Naive thymus-derived CD8-positive, alpha-beta T cell (primary cell): ENCODE results near the gene LIMS3. TPM values are rescaled to one million over a fixed set of nuclear protein-coding genes. Genes with fewer than 3 reads are reported as not detected.
"Not testable (repeated sequence)": the region's sequence is repeated elsewhere in the genome, so short reads cannot be mapped to it uniquely, and the experiment has no call there.

Source experiments
- ATAC-seq, 2 donors: fragments of 150-1000 bp; cut with Tn5 transposase in 1 of 2; sonication (Bioruptor Pico), chemical (Tn5 transposase) in 1 of 2; 1 replicate in 1 of 2; 2 replicates in 1 of 2; pipeline ENCODE4 v1.10.0; 2021; ENCODE audit warnings: mild to moderate bottlenecking in 2 of 2, moderate library complexity in 2 of 2
- POLR2A ChIA-PET: fragments of 350-600 bp; sonication (Branson Sonifier 250); formaldehyde crosslinking; loops from one replicate; lab custom pipeline; 2021; ENCODE audit warnings: antibody characterized with exemption; lab: Charles Lee
- DNase-seq, 10 donors: peaks; one replicate each; pipeline versions ENCODE4 v3.0.0 to v3.0.0-alpha.2; 2020 to 2022
- H3K27ac Mint-ChIP-seq, 10 donors: one replicate each; pipeline ENCODE4 v1.8.0; 2020 to 2022; ENCODE audit warnings: mild to moderate bottlenecking in 10 of 10, mixed read lengths in 10 of 10, moderate library complexity in 4 of 10, inconsistent platforms in 1 of 10
- H3K27me3 Mint-ChIP-seq, 5 donors: one replicate each; pipeline ENCODE4 v1.8.0; 2021 to 2022; ENCODE audit warnings: mixed read lengths in 5 of 5
- H3K36me3 Mint-ChIP-seq, 3 donors: one replicate each; pipeline ENCODE4 v1.8.0; 2020 to 2022; ENCODE audit warnings: mixed read lengths in 3 of 3, mild to moderate bottlenecking in 2 of 3, inconsistent platforms in 1 of 3
- H3K4me1 Mint-ChIP-seq, 4 donors: one replicate each; pipeline ENCODE4 v1.8.0; 2021 to 2022; ENCODE audit warnings: mixed read lengths in 4 of 4
- H3K4me3 Mint-ChIP-seq, 10 donors: one replicate each; pipeline ENCODE4 v1.8.0; 2020 to 2022; ENCODE audit warnings: mild to moderate bottlenecking in 10 of 10, mixed read lengths in 10 of 10, moderate library complexity in 6 of 10, inconsistent platforms in 1 of 10
- H3K9me3 Mint-ChIP-seq, 9 donors: one replicate each; pipeline ENCODE4 v1.8.0; 2020 to 2022; ENCODE audit warnings: mixed read lengths in 9 of 9, mild to moderate bottlenecking in 3 of 9, inconsistent platforms in 1 of 9, moderate library complexity in 1 of 9
- polyA plus RNA-seq, 3 donors: library from polyadenylated mRNA; unstranded; fragments of 300-500 nt; fragmentation: Illumina TruSeq; gene quantifications; one replicate each; pipeline ENCODE4 v1.2.3, GENCODE V29; 2021
- total RNA-seq, 8 experiments: library from RNA in 2 of 8; stranded (reverse) in 2 of 8; gene quantifications; one replicate each; pipeline ENCODE4 v1.2.3 and lab custom pipeline; 2021 to 2026

The LIMS3 gene
- total and polyA plus RNA-seq, 5 experiments from 2014 or later = 0.23 to 1.8 (median 0.62) TPM; not detected in 1

DNA sequence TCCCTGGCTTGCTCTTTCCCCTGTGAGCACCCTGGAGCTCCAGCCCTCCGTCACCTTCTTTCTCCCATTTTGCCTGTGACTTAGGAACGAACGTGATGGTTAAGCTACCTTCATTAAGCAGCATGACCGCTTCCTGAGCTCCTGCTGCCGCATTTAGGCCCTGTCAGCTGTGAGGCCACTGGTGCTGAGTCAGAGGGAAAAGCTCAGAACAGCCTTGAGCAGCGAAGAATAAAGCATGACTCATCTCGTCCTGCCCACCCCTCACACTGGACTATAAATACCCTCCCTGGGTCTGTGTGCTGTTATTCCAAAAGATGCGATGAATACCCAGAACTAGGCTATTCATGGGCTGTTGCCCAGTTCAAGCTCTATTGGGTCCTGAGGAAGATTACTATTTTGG is 7.3 kb downstream of the LIMS3 start:
- H3K27ac Mint-ChIP-seq, H3K27me3 Mint-ChIP-seq, DNase-seq, POLR2A ChIA-PET, H3K9me3 Mint-ChIP-seq, H3K4me3 Mint-ChIP-seq, H3K36me3 Mint-ChIP-seq, H3K4me1 Mint-ChIP-seq, ATAC-seq: not testable (repeated sequence)

DNA sequence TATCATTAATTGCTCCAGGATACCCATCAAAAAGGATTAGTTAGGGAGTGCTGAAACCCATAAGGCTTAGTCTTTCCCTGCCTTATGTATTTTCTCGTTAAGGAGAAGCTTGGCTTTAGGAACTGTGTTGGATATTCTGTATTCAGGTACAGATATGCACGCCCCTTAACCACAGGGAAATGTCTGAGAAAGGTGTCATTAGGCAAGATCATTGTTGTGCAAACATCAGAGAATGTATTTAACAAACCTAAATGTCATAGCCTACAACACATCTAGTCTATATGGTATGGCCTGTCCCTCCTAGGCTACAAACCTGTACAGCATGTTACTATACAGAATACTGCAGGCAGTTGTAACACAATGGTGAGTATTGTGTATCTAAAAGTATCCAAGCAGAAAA is 10.1 kb downstream of the LIMS3 start:
- H3K4me3 Mint-ChIP-seq, ATAC-seq: not testable (repeated sequence)

DNA sequence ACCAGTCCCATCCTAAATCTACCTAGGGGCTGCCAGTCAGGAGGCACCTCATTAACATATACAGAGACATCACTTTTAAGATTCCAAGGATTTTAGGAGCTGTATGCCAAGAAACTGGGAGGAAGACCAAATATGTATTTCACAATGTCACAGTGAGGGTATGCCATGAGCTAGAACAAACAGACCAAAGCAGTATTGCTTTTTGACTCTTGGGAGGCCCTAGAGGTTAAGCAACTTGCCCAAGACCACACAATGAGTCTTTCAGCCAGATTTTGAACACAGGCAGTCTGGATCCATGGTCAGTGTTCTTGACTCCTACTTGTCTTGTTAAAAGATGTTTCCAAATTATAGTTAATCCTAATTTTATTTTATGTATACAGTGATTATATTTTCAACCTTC is 12.3 kb downstream of the LIMS3 start:
- H3K36me3 Mint-ChIP-seq, H3K4me1 Mint-ChIP-seq, POLR2A ChIA-PET, H3K9me3 Mint-ChIP-seq, H3K27me3 Mint-ChIP-seq, H3K27ac Mint-ChIP-seq, DNase-seq, ATAC-seq, H3K4me3 Mint-ChIP-seq: not testable (repeated sequence)

More for the DNA sequence above, 10.1 kb downstream of the LIMS3 start:
- DNase-seq, H3K9me3 Mint-ChIP-seq, H3K27ac Mint-ChIP-seq, POLR2A ChIA-PET, H3K36me3 Mint-ChIP-seq, H3K4me1 Mint-ChIP-seq, H3K27me3 Mint-ChIP-seq: not testable (repeated sequence)

DNA sequence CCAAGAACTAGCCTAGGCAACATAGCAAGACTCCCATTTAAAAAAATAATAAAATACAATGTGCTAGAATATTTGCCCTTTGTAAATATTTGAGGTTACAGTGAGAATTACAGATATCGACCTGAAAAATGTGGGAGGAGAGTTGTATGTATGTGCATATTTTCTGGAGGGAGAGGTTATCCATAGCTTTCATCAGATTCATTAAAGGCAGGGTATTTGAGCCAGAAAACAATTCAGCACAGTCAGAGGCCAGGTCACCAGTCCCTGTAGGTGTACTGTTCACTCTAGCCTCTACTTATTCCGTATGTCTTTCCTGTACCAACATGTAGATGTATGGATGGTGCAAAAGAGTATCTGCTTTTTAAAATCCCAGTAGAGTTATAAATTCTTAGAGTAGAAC is 15.4 kb downstream of the LIMS3 start:
- H3K4me3 Mint-ChIP-seq, POLR2A ChIA-PET: not testable (repeated sequence)

DNA sequence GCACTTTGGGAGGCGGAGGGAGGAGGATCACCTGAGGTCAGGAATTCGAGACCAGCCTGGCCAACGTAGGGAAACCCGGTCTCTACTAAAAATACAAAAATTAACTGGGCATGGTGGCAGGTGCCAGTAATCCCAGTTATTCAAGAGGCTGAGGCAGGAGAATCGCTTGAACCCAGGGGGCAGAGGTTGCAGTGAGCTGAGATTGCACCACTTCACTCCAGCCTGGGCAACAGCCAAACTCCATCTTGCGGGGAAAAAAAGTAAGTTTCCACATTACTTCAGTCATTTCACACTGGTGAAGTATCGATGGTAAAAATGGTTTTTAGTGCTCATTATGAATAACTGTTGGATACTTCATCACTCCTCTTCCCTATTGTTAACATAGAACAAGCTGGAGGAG is 16.1 kb downstream of the LIMS3 start:
- DNase-seq, H3K4me3 Mint-ChIP-seq, H3K9me3 Mint-ChIP-seq, H3K4me1 Mint-ChIP-seq, H3K27ac Mint-ChIP-seq, H3K27me3 Mint-ChIP-seq, ATAC-seq, H3K36me3 Mint-ChIP-seq, POLR2A ChIA-PET: not testable (repeated sequence)

More for the DNA sequence above, 15.4 kb downstream of the LIMS3 start:
- not testable (repeated sequence) for H3K27ac Mint-ChIP-seq, DNase-seq, H3K36me3 Mint-ChIP-seq, ATAC-seq, H3K9me3 Mint-ChIP-seq, H3K4me1 Mint-ChIP-seq, H3K27me3 Mint-ChIP-seq

DNA sequence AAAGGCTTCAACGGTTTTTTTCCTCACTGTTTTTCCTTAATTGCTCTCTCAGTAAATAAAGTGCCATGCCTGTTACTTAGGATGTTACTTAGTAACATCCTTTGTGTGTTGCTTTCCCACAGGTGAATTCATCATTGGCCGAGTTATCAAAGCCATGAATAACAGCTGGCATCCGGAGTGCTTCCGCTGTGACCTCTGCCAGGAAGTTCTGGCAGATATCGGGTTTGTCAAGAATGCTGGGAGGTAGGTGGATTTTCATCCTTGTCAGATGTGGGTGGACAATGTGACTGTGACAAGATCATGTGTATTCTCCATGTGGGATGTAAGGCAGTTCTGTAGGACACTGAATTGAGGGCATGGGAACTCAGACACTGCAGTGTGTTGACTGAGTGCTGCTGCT is 17.3 kb downstream of the LIMS3 start:
- H3K27me3 Mint-ChIP-seq, H3K36me3 Mint-ChIP-seq, DNase-seq, H3K4me1 Mint-ChIP-seq, H3K27ac Mint-ChIP-seq, ATAC-seq, POLR2A ChIA-PET, H3K4me3 Mint-ChIP-seq, H3K9me3 Mint-ChIP-seq: not testable (repeated sequence)

DNA sequence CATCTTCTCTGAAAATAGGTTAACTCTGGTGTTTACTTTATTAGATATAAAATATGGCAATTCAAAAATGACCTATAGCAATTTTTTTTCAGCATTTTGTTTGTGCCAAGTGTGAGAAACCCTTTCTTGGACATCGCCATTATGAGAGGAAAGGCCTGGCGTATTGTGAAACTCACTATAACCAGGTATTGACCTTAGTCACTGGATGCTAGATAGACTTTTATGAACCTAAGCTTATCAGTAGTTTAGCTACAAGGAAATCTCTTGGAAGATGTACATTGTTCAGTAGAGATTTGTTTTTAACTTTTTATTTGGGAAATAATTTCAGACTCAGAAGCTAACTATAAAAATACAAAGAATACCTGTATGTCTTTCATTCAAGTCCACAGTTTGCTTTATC is 21.7 kb downstream of the LIMS3 start:
- H3K9me3 Mint-ChIP-seq, POLR2A ChIA-PET, ATAC-seq, H3K4me1 Mint-ChIP-seq, H3K4me3 Mint-ChIP-seq, H3K36me3 Mint-ChIP-seq, DNase-seq, H3K27me3 Mint-ChIP-seq, H3K27ac Mint-ChIP-seq: not testable (repeated sequence)

DNA sequence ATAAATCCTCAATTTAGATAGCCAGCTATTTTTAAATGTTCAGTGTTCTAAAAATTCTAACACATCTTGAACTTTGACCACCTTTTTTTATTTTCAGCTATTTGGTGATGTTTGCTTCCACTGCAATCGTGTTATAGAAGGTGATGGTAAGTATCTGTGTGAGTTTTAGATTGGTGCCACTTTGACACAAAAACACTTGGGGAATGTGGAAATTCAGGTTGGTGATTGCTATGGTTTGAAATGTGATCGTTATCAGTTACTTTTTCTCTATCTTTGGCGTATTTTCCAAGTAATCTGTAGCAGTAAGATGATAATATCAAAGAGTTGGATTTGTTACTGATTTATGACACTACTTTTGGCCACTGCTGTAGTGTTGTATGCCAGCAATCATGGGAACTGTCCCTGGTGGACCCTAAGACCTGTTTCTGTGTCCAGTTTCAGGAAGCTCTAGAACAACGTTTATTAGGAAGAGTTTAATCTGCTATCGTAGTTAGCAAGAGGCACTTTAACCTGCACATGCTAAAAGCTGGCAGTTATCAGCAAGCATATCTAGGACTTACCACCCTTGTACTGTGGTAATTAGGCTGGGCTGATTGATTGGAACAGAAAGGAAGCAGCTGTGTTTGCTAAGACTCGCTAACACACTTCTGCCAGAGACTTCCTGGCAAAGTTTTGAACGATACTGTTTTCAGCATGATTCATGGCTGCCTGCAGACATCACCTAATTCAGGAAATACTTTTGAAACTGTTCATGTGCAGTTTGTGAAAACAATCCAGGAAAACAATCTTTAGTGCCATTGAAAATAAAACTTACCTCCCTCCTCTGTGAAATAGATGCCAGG is 23.3 kb downstream of the LIMS3 start:
- DNase-seq, H3K27me3 Mint-ChIP-seq, H3K36me3 Mint-ChIP-seq, POLR2A ChIA-PET, H3K27ac Mint-ChIP-seq, H3K9me3 Mint-ChIP-seq, H3K4me1 Mint-ChIP-seq, ATAC-seq, H3K4me3 Mint-ChIP-seq: not testable (repeated sequence)

DNA sequence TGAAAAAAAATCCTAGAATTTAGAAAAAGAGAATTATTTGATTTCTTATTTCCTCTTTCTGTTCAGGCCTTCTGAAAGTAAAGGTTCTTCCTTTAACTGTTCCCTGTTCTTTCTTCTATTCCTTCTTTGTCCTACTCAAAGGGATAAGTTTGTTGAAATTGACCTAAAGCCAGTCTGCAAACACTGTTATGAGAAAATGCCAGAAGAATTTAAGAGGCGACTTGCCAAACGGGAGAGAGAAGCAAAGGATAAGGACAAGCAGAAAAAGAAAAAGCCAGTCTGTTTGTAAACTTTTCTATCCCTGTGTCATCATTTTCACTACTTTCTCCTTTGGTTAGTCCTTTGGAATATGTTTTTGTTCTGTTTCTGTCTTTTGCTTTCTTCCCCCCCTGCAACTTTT is 26.0 kb downstream of the LIMS3 start:
- H3K4me1 Mint-ChIP-seq, H3K27me3 Mint-ChIP-seq, H3K4me3 Mint-ChIP-seq, POLR2A ChIA-PET, DNase-seq, ATAC-seq, H3K36me3 Mint-ChIP-seq, H3K9me3 Mint-ChIP-seq, H3K27ac Mint-ChIP-seq: not testable (repeated sequence)

DNA sequence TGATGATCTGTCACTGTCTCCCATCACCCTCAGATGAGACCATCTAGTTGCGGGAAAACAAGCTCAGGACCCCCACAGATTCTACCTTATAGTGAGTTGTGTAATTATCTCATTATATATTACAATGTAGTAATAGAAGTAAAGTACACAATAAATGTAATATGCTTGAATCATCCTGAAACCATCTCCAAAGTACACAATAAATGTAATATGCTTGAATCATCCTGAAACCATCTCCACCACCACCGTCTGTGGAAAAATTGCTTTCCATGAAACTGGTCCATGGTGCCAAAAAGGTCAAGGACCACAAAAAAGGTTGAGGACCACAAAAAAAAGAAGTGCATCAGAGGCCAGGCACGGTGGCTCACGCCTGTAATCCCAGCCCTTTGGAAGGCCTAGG is 29.3 kb downstream of the LIMS3 start:
- DNase-seq, H3K4me3 Mint-ChIP-seq, H3K36me3 Mint-ChIP-seq, ATAC-seq, POLR2A ChIA-PET, H3K4me1 Mint-ChIP-seq, H3K27ac Mint-ChIP-seq, H3K27me3 Mint-ChIP-seq, H3K9me3 Mint-ChIP-seq: not testable (repeated sequence)

DNA sequence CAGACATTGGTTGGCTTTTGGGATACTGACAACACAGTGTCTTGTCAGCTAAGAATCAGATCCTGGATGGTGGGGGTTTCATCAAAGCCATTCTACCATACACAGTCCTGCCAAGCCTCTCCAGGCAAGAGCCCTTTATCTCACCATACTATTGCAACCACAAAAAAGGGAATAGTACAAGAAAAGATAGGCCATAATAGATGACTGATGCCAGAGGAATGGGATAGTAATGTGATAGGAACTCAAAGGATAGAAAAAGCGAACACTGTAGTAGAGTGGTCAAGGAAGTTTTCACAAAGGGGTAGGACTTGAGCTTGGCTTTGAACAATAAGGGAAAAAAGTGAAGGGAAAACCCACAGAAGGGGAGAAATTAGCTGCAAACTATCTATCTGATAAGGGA is 30.7 kb downstream of the LIMS3 start:
- ATAC-seq, H3K27ac Mint-ChIP-seq, H3K27me3 Mint-ChIP-seq, H3K9me3 Mint-ChIP-seq, DNase-seq, H3K4me3 Mint-ChIP-seq, H3K36me3 Mint-ChIP-seq, H3K4me1 Mint-ChIP-seq, POLR2A ChIA-PET: not testable (repeated sequence)

DNA sequence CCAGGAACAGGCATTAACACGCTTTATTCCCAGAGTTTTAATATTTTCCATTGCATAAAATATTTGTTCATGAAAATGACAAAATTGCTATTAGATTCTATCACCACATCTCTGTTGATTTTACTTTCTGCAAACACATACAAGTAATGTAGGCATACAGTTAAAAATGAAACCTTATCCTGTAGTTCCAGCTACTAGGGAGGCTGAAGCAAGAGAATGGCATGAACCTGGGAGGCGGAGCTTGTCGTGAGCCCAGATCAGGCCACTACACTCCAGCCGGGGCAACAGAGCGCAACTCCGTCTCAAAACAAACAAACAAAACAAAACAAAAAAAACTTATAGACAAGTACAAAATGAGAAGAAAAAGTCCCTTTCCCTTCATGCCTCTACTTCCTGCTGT is 38.0 kb downstream of the LIMS3 start:
- H3K9me3 Mint-ChIP-seq, H3K27me3 Mint-ChIP-seq, POLR2A ChIA-PET, DNase-seq, ATAC-seq, H3K4me1 Mint-ChIP-seq, H3K27ac Mint-ChIP-seq, H3K4me3 Mint-ChIP-seq, H3K36me3 Mint-ChIP-seq: not testable (repeated sequence)

DNA sequence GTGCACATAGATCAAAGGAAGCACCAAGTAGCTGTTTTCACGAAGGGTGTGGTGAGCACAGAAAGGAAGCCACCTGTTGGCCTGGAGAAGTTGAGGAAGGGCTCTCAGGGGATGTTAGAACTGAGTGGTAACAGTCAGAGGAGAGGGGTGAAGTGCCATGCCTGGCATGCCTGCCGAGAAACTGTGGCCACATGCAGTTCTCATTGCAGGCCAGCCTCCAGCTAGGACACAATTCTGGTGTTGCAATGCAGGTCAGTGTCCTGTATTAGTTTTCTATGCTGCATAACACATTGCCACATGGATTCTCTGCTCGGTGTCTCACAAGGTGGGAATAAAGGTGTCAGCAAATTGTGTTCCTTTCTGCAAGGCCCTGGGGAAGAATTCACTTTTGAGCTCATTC is 46.9 kb downstream of the LIMS3 start:
- H3K27ac Mint-ChIP-seq, H3K36me3 Mint-ChIP-seq, ATAC-seq, H3K9me3 Mint-ChIP-seq, H3K27me3 Mint-ChIP-seq, DNase-seq, POLR2A ChIA-PET, H3K4me1 Mint-ChIP-seq, H3K4me3 Mint-ChIP-seq: not testable (repeated sequence)
